Measurements from ENCODE around the gene PAK6. TPM values are rescaled to one million over a fixed set of nuclear protein-coding genes. Genes with fewer than 3 reads are reported as not detected.

The PAK6 gene
- total and polyA plus RNA-seq, 9 of the 15 experiments (the other 6 are each of a cell fraction or from before 2014, with no cell fraction given) = 0.03 to 0.74 (median 0.16) TPM; not detected in 2

- no peak for TF ChIP-seq BCLAF1 (IDR thresholded peaks at IDR 0.05; ENCODE audit: borderline replicate concordance in 1 of 2, control insufficient read depth in 1 of 2, low read depth in 2 of 2, low read length in 1 of 2)
- TF ChIP-seq ADNP (tag; IDR thresholded peaks at IDR 0.05) = no peak
- TF ChIP-seq NBN (IDR thresholded peaks at IDR 0.05; ENCODE audit: low read depth) = no peak
- no peak for TF ChIP-seq ZNF695 (CRISPR knock-in tag; IDR thresholded peaks at IDR 0.05)
- TF ChIP-seq, protein P1, sequence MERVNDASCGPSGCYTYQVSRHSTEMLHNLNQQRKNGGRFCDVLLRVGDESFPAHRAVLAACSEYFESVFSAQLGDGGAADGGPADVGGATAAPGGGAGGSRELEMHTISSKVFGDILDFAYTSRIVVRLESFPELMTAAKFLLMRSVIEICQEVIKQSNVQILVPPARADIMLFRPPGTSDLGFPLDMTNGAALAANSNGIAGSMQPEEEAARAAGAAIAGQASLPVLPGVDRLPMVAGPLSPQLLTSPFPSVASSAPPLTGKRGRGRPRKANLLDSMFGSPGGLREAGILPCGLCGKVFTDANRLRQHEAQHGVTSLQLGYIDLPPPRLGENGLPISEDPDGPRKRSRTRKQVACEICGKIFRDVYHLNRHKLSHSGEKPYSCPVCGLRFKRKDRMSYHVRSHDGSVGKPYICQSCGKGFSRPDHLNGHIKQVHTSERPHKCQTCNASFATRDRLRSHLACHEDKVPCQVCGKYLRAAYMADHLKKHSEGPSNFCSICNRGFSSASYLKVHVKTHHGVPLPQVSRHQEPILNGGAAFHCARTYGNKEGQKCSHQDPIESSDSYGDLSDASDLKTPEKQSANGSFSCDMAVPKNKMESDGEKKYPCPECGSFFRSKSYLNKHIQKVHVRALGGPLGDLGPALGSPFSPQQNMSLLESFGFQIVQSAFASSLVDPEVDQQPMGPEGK (CRISPR knock-in tag; IDR thresholded peaks at IDR 0.05; ENCODE audit: borderline replicate concordance) = no peak
- no peak for TF ChIP-seq SNAPC5 (CRISPR knock-in tag; IDR thresholded peaks at IDR 0.05)
These were observed 3.3 kb downstream of the PAK6 start (continued) for GRCh38 chr15:40242213-40242599.

Measured in K562 (cell line).